Mesendoderm (in vitro differentiated cells): Measurements from ENCODE around the gene DNAAF3.
A peak's percentile ranks its signal among the peaks of the same experiment; 100 is the strongest.
"Not testable (repeated sequence)": the region's sequence is repeated elsewhere in the genome, so short reads cannot be mapped to it uniquely, and the experiment has no call there.

Experiments
- DNase-seq: peaks from one replicate; pipeline ENCODE4 v3.0.0; 2013
- H2AK5ac ChIP-seq: 2 replicates; pipeline ENCODE4 v1.6.1; 2013; ENCODE audit warnings: low read length, inconsistent platforms
- H2BK120ac ChIP-seq: 2 replicates; pipeline ENCODE4 v1.6.1; 2013; ENCODE audit warnings: low read depth, mild to moderate bottlenecking, low read length, moderate library complexity, mixed read lengths
- H2BK15ac ChIP-seq: replicated peaks from 2 replicates; pipeline ENCODE4 v1.6.1; 2013; ENCODE audit warnings: low read depth, mild to moderate bottlenecking, moderate library complexity
- H2BK5ac ChIP-seq: 2 replicates; pipeline ENCODE4 v1.6.1; 2013; ENCODE audit warnings: low read length, inconsistent platforms
- H3K18ac ChIP-seq: 2 replicates; pipeline ENCODE4 v1.6.1; 2013; ENCODE audit warnings: mild to moderate bottlenecking, low read length, mixed read lengths
- H3K23ac ChIP-seq: one replicate; pipeline ENCODE4 v1.6.1; 2013; ENCODE audit warnings: low read length
- H3K27ac ChIP-seq: 2 replicates; pipeline ENCODE4 v1.5.1; 2013; ENCODE audit warnings: low read depth, mild to moderate bottlenecking, inconsistent platforms, low read length, moderate library complexity
- H3K27me3 ChIP-seq: 2 replicates; pipeline ENCODE4 v1.6.1; 2013; ENCODE audit warnings: low read length, control low read depth, mild to moderate bottlenecking, inconsistent platforms; ENCODE audit not compliant: insufficient read depth, poor library complexity
- H3K36me3 ChIP-seq: 2 replicates; pipeline ENCODE4 v1.6.1; 2013; ENCODE audit warnings: low read length, inconsistent platforms; ENCODE audit not compliant: control insufficient read depth, insufficient read depth
- H3K4ac ChIP-seq: one replicate; pipeline ENCODE4 v1.6.1; 2013; ENCODE audit warnings: low read depth, mild to moderate bottlenecking, low read length, moderate library complexity
- H3K4me1 ChIP-seq: 2 replicates; pipeline ENCODE4 v1.6.1; 2013; ENCODE audit warnings: low read depth, low read length, inconsistent platforms; ENCODE audit not compliant: control insufficient read depth
- H3K4me2 ChIP-seq: 2 replicates; pipeline ENCODE4 v1.6.1; 2013; ENCODE audit warnings: low read length
- H3K4me3 ChIP-seq: 2 replicates; pipeline ENCODE4 v1.5.1; 2013; ENCODE audit warnings: mild to moderate bottlenecking, low read length
- H3K56ac ChIP-seq: one replicate; pipeline ENCODE4 v1.6.1; 2013; ENCODE audit warnings: low read length
- H3K79me1 ChIP-seq: 2 replicates; pipeline ENCODE4 v1.6.1; 2013; ENCODE audit warnings: low read length, inconsistent platforms
- H3K79me2 ChIP-seq: 2 replicates; pipeline ENCODE4 v1.6.1; 2013; ENCODE audit warnings: mild to moderate bottlenecking, low read length; ENCODE audit not compliant: control insufficient read depth, insufficient read depth
- H3K9ac ChIP-seq: 2 replicates; pipeline ENCODE4 v1.6.1; 2013; ENCODE audit warnings: low read length, inconsistent platforms
- H4K5ac ChIP-seq: one replicate; pipeline ENCODE4 v1.6.1; 2013; ENCODE audit warnings: low read length
- H4K8ac ChIP-seq: one replicate; pipeline ENCODE4 v1.6.1; 2013; ENCODE audit warnings: low read depth, mild to moderate bottlenecking, control low read depth, low read length, moderate library complexity
- WGBS: extraction: QIAGEN DNeasy Blood & Tissue Kit; methylation state at CpG from one replicate; pipeline ENCODE4 v1.1.7; 2013; ENCODE audit warnings: low lambda C conversion rate, missing lambda C conversion rate; ENCODE audit not compliant: insufficient coverage; ENCODE audit errors: extremely low coverage; 5-methylcytosine and 5-hydroxymethylcytosine counted together

Gene DNAAF3

DNA sequence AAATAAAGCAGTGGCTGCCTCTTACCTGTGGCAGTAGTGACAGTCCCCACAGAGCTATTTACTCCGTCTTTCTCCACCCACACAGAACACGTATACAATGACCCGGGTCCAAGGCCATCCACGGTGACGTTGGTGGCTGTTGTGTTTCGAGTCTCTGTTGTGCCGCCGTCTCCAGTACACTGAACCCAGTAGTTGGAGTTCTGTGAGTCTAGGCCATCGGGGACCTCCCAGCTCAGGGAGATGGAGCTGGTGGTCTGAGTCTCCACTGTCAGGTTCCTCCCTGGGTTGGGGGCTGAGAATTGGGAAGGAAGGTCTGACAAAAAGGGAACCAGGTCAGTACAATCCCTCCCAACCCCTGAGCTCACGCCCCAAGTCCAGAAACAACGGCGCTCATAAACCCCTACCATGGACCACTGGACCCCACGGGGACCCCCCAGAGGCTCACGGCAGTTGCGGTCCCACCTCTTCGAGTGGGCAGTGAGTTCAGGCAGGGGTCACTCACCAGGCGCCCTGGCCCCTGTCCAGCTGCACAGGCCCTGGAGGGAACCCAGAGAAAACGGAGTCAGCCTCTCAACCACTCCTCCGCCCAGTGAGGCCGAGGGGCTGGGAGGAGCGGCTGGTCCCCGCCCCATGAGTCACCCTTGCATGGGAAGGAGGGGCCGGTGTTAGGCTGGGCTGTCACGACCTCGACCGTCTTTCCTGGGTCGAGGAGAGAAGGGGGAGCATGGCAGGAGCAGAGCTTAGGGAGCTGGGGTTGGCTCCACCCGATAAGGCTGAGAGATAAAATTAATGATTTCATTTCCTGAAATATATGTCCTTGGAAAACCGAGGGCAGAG is 40.5 kb upstream of the DNAAF3 start:
- H3K56ac ChIP-seq, result no peak overlapping the region
- H2BK120ac ChIP-seq, result no peak overlapping the region
- H3K79me2 ChIP-seq, result no peaks in the 10 kb centered on the region
- H3K4me2 ChIP-seq, result no peak overlapping the region
- no peak overlapping the region for H2BK5ac ChIP-seq
- no peak overlapping the region for H3K4ac ChIP-seq
- no peaks in the 10 kb centered on the region for H3K27me3 ChIP-seq
- H3K4me1 ChIP-seq, result no peaks in the 10 kb centered on the region
- H4K5ac ChIP-seq, result no peak overlapping the region
- H2BK15ac ChIP-seq, result no peak overlapping the region
- no peaks in the 10 kb centered on the region for H3K36me3 ChIP-seq
- no peak overlapping the region for H2AK5ac ChIP-seq
- no peak overlapping the region for H3K4me3 ChIP-seq
- no peak overlapping the region for H3K9ac ChIP-seq
- H4K8ac ChIP-seq, result no peak overlapping the region
- no peak overlapping the region for H3K23ac ChIP-seq
- no peak overlapping the region for H3K18ac ChIP-seq
- peak; percentile 80 for DNase-seq
- no peaks in the 10 kb centered on the region for H3K79me1 ChIP-seq
- no CpG with 5 or more reads among the region's 29 CpGs for WGBS
- no peak overlapping the region for H3K27ac ChIP-seq

DNA sequence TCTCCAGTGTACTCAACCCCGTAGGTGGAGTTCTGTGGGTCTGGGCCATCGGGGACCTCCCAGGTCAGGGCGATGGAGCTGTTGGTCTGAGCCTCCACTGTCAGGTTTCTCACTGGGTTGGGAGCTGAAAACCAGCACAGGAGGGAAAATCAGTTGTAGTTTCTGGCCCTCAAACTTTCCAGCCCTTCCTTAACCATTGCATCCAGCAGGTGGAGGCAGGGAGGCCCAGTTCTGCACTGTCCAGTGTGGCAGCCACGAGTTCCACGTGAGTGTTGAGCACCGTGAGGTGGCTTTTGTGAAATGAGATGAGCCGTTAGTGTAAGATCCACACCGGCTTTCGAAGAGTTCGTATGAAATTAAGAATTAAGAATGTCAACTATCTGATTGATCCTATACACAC is 35.8 kb upstream of the DNAAF3 start:
- H3K23ac ChIP-seq, H3K79me2 ChIP-seq, H2BK15ac ChIP-seq, H3K27me3 ChIP-seq, H3K27ac ChIP-seq, H3K9ac ChIP-seq, H3K56ac ChIP-seq, H2AK5ac ChIP-seq, H2BK5ac ChIP-seq, H2BK120ac ChIP-seq, H3K36me3 ChIP-seq, H3K4me1 ChIP-seq, H3K4me2 ChIP-seq, H4K5ac ChIP-seq, H3K79me1 ChIP-seq, H3K4ac ChIP-seq, H3K18ac ChIP-seq, H3K4me3 ChIP-seq, H4K8ac ChIP-seq, DNase-seq: not testable (repeated sequence)
- WGBS, result no CpG with 5 or more reads among the region's 10 CpGs

DNA sequence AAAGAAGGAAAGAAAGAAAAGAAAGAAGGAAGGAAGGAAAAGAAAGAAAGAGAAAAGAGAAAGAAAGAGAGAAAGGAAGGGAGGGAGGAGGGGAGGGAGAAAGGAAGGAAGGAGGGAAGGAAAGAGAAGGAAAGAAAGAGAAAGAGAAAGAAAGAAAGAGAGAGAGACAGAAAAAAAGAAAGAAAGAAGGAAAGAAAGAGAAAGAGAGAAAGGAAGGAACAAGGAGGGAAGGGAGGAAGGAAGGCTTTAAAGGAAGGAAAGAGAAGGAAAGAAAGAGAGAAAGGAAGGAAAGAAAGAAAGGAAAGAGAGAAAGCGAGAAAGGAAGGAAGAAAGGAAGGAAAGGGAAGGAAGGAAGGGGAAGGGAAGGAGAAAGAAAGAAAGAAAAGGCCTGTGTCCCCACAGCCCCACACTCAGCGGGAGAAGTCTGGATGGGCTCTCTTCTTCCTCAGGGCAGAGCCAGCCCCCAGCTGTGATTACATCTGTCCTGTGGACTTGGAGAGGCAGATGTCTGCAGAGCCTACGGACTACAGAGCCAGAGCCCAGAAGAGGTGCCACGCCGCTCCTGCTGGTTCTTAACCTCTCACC is 33.3 kb upstream of the DNAAF3 start:
- no CpG with 5 or more reads among the region's 5 CpGs for WGBS
- Histone ChIP-seq H3K36me3 (no peaks in the 10 kb centered on the region), H3K4me1 (no peaks in the 10 kb centered on the region), H4K5ac (no peak overlapping the region), H3K56ac (no peak overlapping the region), H2BK15ac (no peak overlapping the region), H3K79me1 (no peaks in the 10 kb centered on the region), H3K4me2 (no peak overlapping the region), H3K23ac (no peak overlapping the region), H3K27me3 (no peaks in the 10 kb centered on the region), H3K79me2 (no peaks in the 10 kb centered on the region), H2BK120ac (no peak overlapping the region), H3K4me3 (no peak overlapping the region), H3K9ac (no peak overlapping the region), H2BK5ac (no peak overlapping the region), H3K4ac (no peak overlapping the region), H2AK5ac (no peak overlapping the region), H3K27ac (no peak overlapping the region), H3K18ac (no peak overlapping the region), H4K8ac (no peak overlapping the region)
- no peak for DNase-seq

DNA sequence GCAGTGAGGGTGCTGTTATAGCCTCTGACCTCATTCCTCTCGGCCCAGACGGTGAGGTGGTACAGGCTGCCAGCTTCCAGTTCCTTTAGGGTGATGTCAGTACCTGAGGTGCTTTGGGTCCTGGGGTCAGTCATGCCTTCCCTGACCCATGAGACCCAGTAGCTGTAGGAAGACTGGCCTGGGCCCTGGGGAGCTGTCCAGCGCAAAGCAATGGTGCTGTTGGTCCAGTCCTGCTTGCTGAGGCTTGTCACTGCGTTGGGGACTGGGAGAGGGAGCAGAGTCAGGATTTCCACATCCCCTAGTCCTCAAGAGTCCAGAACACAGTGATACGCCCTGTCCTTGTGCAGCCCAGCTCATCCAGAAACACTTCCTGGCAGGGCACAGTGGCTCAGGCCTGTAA is 32.2 kb upstream of the DNAAF3 start:
- H3K4me1 ChIP-seq, result no peaks in the 10 kb centered on the region
- H2AK5ac ChIP-seq, result no peak overlapping the region
- H3K4me2 ChIP-seq, result no peak overlapping the region
- no peak overlapping the region for H2BK15ac ChIP-seq
- H3K23ac ChIP-seq, result no peak overlapping the region
- H3K9ac ChIP-seq, result no peak overlapping the region
- no peaks in the 10 kb centered on the region for H3K36me3 ChIP-seq
- no peak overlapping the region for H3K18ac ChIP-seq
- DNase-seq, result no peak
- H4K5ac ChIP-seq, result no peak overlapping the region
- no peak overlapping the region for H3K56ac ChIP-seq
- WGBS, result no CpG with 5 or more reads among the region's 5 CpGs
- H3K4ac ChIP-seq, result no peak overlapping the region
- H3K79me1 ChIP-seq, result no peaks in the 10 kb centered on the region
- no peak overlapping the region for H3K27ac ChIP-seq
- H2BK120ac ChIP-seq, result no peak overlapping the region
- H3K4me3 ChIP-seq, result no peak overlapping the region
- no peak overlapping the region for H2BK5ac ChIP-seq
- no peak overlapping the region for H4K8ac ChIP-seq
- no peaks in the 10 kb centered on the region for H3K27me3 ChIP-seq
- H3K79me2 ChIP-seq, result no peaks in the 10 kb centered on the region

DNA sequence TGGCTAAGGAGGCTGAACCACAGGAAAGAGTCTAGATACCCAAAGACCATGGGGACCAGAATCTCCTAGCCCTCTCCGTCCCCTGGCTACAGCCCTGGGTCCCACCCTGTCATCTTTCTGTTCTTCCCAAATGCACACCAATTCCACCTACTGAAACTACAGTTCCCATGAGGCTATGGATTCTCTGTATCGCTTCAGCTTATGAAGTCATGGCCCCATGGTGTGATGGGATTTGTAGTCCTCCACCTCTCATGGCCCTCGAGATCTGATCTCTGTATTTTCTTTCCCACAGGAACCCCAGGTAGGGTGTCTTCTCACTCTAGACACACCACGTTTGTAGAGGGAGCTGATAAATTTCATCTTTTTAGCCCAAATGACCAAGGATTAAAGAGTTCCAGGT is 31.1 kb upstream of the DNAAF3 start:
- H3K36me3 ChIP-seq, result no peaks in the 10 kb centered on the region
- H3K79me1 ChIP-seq, result no peaks in the 10 kb centered on the region
- H2BK15ac ChIP-seq, result no peak overlapping the region
- no peak overlapping the region for H3K27ac ChIP-seq
- no peak overlapping the region for H3K9ac ChIP-seq
- H3K18ac ChIP-seq, result no peak overlapping the region
- no peaks in the 10 kb centered on the region for H3K4me1 ChIP-seq
- no peak overlapping the region for H2BK5ac ChIP-seq
- no peak overlapping the region for H4K5ac ChIP-seq
- DNase-seq, result peak; percentile 27
- no peak overlapping the region for H3K23ac ChIP-seq
- no peak overlapping the region for H3K4me2 ChIP-seq
- H3K4me3 ChIP-seq, result no peak overlapping the region
- H2AK5ac ChIP-seq, result no peak overlapping the region
- H2BK120ac ChIP-seq, result no peak overlapping the region
- no peak overlapping the region for H3K56ac ChIP-seq
- H3K4ac ChIP-seq, result no peak overlapping the region
- no peak overlapping the region for H4K8ac ChIP-seq
- H3K79me2 ChIP-seq, result no peaks in the 10 kb centered on the region
- no CpG with 5 or more reads among the region's 4 CpGs for WGBS
- no peaks in the 10 kb centered on the region for H3K27me3 ChIP-seq
